ENCODE data around the gene ARID3B.
"Not testable (repeated sequence)": the region's sequence is repeated elsewhere in the genome, so short reads cannot be mapped to it uniquely, and the experiment has no call there.

- TF ChIP-seq POLR2A, CTCF (IDR thresholded peaks at IDR 0.05): not testable (repeated sequence)
Observed at GRCh38 chr15:74597146-74597705, 56.2 kb downstream of the ARID3B start.
